ENCODE results near the gene PAAF1.

Gene PAAF1

GRCh38 chr11:73945396-73945795 is 68.6 kb downstream of the PAAF1 start:
- H3K27me3 ChIP-seq (replicated peaks; ENCODE audit: control insufficient read depth, insufficient read depth, low read length) = no peaks in the 10 kb centered on the region
- H3K4me3 ChIP-seq (replicated peaks; ENCODE audit: low read depth, low read length) = no peak overlapping the region
- TF ChIP-seq CTCF (IDR thresholded peaks at IDR 0.05; ENCODE audit: insufficient read depth, low read length, poor library complexity, severe bottlenecking) = no peak
- DNase-seq (ENCODE audit: extremely low read depth, insufficient read length) = no peak
- H3K36me3 ChIP-seq (ENCODE audit: control insufficient read depth, insufficient read depth, low read length) = no peaks in the 10 kb centered on the region

DNA sequence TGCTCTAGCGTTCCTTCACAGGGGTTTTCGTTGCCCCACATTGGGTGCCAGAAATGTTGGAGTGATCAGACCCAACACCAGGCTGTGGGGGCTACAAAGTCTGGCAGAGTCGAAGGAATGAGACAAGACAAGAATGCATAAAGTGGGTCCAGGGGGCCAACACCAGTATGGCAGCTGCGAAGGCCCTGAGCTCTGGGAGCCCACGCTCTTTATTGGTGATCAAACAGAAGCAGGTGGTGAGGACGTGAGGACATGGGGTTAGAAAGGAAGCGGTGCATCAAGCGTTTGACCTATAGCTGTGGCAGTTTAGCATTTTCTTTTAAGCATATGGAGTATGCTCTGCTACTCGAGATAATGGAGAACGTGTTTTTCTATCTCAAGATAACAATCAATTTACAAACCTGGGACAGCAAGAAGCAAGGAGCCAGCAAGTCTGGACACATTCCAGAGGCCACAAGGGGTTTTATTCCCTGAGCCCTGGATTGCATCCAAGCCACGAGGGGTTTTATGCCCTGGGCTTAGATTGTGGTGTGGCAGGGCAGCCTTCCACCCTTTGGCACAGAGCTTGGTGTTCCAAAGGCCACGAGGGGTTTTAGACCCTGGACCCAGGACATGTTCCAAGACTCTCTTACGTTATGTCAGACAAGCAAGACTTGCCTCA is 70.1 kb downstream of the PAAF1 start:
- H3K27me3 ChIP-seq (replicated peaks; ENCODE audit: control insufficient read depth, insufficient read depth, low read length) = no peaks in the 10 kb centered on the region
- no peak for TF ChIP-seq CTCF (IDR thresholded peaks at IDR 0.05; ENCODE audit: insufficient read depth, low read length, poor library complexity, severe bottlenecking)
- no peaks in the 10 kb centered on the region for H3K36me3 ChIP-seq (ENCODE audit: control insufficient read depth, insufficient read depth, low read length)
- no peak overlapping the region for H3K4me3 ChIP-seq (replicated peaks; ENCODE audit: low read depth, low read length)
- DNase-seq (ENCODE audit: extremely low read depth, insufficient read length) = no peak

GRCh38 chr11:73949246-73949645 is 72.4 kb downstream of the PAAF1 start:
- Histone ChIP-seq H3K36me3 (ENCODE audit: control insufficient read depth, insufficient read depth, low read length) (no peaks in the 10 kb centered on the region), H3K4me3 (replicated peaks; ENCODE audit: low read depth, low read length) (no peak overlapping the region), H3K27me3 (replicated peaks; ENCODE audit: control insufficient read depth, insufficient read depth, low read length) (no peaks in the 10 kb centered on the region)
- no peak for TF ChIP-seq CTCF (IDR thresholded peaks at IDR 0.05; ENCODE audit: insufficient read depth, low read length, poor library complexity, severe bottlenecking)
- DNase-seq (ENCODE audit: extremely low read depth, insufficient read length) = no peak

DNA sequence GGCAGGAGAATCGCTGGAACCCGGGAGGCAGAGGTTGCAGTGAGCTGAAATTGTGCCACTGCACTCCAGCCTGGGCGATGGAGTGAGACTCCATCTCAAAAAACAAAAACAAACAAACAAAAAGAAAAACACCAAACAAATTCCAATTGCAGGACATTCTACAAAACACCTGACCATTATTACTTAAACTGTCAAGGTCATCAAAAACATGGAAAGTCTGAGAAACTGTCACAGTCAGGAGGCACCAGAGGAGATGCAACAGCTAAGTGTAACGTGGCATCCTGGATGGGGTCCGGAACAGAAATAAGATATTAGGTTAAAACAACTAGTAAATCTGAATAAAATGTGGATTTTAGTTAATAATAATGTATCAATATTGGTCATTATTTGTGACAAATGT is 73.1 kb downstream of the PAAF1 start:
- H3K27me3 ChIP-seq (replicated peaks; ENCODE audit: control insufficient read depth, insufficient read depth, low read length) = no peaks in the 10 kb centered on the region
- H3K4me3 ChIP-seq (replicated peaks; ENCODE audit: low read depth, low read length) = no peak overlapping the region
- no peaks in the 10 kb centered on the region for H3K36me3 ChIP-seq (ENCODE audit: control insufficient read depth, insufficient read depth, low read length)
- no peak for DNase-seq (ENCODE audit: extremely low read depth, insufficient read length)
- no peak for TF ChIP-seq CTCF (IDR thresholded peaks at IDR 0.05; ENCODE audit: insufficient read depth, low read length, poor library complexity, severe bottlenecking)

DNA sequence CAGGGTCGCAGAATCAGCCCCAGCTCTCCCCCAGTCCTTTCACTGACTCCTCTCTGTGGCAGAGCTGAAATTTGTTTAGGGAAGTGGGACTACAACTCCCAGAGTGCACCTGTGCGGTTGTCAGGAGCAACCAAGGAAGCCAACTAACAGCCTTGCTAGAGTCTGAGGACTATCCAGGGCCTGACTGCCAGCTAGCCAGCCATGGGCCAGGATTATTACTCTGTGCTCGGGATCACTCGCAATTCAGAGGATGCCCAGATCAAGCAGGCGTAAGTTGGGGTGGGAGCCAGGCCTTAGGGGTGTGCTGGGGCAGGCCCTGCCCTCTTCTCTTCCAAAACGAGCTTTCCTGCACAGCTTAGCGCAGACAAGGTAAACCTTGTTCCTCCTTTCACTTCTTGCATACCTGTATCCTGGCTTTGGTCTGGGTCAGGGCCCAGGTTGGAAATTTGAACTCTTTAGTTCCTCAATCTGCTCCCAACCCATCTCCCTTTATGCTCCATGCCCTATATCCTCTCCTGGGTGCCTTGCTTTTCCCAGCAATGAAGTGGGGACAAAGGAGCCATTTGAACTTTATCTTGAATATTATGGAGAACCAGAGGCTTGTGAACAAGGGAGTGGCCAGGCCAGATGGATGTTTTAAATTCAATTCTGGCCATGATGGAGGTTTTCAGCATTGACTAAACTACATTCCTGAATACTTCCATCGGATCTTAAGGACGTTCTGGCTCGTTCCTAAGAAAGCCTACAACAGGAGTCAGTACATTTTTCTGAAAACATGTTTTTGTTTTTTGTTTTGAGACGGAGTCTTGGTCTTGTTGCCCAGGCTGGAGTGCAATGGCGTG is 74.3 kb downstream of the PAAF1 start, which contains the start of gene DNAJB13:
DNAJB13 (plus strand) TSS at position 158 of the 842 bp plus-strand sequence; CDS start at position 202, 44 bp downstream.
- Histone ChIP-seq H3K36me3 (ENCODE audit: control insufficient read depth, insufficient read depth, low read length) (no peaks in the 10 kb centered on the region), H3K4me3 (replicated peaks; ENCODE audit: low read depth, low read length) (no peak within 1 kb of the TSS), H3K27me3 (replicated peaks; ENCODE audit: control insufficient read depth, insufficient read depth, low read length) (no peaks in the 10 kb centered on the region)
- no peak for TF ChIP-seq CTCF (IDR thresholded peaks at IDR 0.05; ENCODE audit: insufficient read depth, low read length, poor library complexity, severe bottlenecking)
- DNase-seq (ENCODE audit: extremely low read depth, insufficient read length) = no peak
